Stimulated activated CD4-positive, alpha-beta T cell treated with anti-CD3 and anti-CD28 coated beads, TNF-alpha, amount 100 ng/mL, for 48 hours (primary cell): ENCODE results near the gene PACRG.
A peak's percentile ranks its signal among the peaks of the same experiment; 100 is the strongest.
"Not testable (repeated sequence)": the region's sequence is repeated elsewhere in the genome, so short reads cannot be mapped to it uniquely, and the experiment has no call there.

Experiments
- DNase-seq, 3 donors: peaks; one replicate each; pipeline ENCODE4 v3.0.0-alpha.2; 2020; ENCODE audit warnings: low read depth in 3 of 3

The PACRG gene

DNA sequence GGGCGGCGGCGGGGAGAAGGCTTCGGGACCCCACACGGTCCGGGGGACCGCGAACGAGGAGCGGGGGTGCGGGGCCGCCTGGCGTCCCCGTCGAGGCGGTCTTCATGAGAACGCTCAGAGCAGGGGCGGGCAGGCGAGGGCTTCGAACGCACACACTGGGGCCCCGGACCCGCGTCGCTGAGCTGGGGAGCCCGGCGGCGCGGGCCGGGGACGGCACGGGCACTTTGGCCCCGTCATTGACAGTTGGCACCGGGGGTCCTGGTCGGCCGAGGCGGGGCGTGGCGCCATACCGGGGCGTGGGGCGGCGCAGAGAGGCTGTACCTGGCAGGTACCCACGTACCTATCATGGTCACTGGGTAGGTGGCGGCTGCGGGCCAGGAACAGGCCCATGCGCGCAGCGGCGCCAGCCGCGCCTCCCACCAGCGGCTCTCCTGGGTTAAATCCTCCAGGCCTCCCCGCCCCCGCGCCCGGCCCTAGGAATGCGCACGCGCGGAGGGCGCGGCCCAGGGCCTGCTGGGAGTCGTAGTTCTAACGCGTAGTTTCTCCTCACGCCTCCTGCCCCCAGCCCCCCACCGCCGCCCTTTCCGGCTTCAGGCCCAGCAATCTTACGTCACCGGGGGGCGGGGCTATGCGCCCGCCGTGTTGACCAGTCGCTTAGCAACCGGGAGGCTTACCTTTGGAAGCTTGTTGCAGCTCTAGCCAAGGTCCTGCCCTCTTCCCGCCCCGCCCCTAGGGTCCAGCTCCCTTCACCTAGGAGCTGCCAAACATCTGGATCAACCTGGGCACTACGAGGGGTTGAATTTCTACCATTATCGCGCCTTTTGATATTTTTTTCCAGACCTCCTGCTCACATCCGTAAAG is at the start of gene PACRG, which contains the start of gene PRKN:
PACRG (plus strand) TSS at position 653 of the 861 bp plus-strand sequence.
PRKN (minus strand) TSS at position 445 of the 861 bp plus-strand sequence.
- DNase-seq, result peak; percentile 94 to 98 (median 95)

DNA sequence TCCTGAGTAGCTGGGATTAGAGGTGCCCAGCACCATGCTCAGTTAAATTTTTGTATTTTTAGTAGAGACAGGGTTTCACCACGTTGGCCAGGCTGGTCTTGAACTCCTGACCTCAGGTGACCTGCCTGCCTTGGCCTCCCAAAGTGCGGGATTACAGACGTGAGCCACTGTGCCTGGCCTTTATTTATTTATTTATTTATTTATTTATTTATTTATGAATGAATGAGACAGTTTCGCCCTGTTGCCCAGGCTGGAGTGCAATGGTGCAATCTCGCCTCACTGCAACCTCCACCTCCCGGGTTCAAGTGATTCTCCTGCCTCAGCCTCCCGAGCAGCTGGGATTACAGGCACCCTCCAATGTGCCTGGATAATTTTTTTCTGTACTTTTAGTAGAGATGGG is 48.9 kb upstream of the PACRG start:
- DNase-seq, result not testable (repeated sequence)

DNA sequence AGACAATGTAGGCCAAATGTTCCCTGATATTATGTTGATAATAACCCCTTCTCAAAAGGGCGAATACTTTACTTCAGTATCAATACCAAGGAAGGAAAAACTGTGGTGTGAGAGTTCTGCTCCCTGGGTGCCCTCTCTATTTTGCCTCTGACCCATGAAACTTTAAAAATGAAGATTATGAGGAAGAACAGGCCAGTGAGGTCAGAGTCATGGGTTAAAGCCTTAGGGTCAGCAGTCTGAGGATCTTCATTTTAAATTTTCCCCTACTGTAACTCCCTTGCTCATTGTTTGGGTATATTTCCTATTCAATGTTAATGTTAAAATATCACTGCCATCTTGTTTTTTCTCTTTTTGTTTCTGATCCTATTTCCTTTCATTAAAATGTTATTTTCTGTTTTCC is 48.1 kb upstream of the PACRG start:
- no peak for DNase-seq

DNA sequence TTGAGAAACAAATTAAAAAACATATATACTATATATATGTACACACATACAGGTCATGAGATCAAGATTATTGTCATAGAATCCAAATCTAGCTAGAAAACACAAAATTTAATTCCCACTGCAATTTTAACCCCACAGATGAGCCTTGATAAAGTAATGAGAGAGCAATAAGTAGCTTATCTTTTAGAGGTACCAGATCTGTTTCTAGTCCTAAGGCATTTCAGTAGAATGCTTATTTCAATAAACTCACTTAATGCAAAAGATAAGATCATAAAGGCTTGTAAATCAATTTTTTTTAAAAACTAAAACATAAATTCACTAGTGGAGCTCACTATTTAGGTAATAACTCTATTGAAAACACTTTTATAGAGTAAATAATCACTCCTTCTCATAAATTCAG is 47.4 kb upstream of the PACRG start:
- DNase-seq, result no peak

DNA sequence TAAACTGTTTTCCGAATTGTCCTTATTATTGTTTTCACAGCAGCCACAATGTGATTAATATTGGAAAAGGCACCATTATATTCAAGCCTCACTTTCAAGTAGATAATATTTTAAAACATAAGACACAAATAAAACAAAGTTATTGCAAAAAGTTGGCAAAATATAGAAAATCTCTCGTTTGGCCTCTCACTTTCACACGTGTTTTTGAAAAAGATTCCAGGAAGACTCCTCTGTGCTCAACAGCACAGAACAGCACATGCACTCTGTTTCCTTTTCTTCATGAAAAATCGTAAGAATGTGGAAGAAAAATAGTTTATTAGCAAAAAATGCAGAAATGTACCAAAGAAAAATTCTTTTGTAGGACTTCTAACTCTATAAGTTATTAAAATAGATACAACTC is 46.9 kb upstream of the PACRG start:
- no peak for DNase-seq

DNA sequence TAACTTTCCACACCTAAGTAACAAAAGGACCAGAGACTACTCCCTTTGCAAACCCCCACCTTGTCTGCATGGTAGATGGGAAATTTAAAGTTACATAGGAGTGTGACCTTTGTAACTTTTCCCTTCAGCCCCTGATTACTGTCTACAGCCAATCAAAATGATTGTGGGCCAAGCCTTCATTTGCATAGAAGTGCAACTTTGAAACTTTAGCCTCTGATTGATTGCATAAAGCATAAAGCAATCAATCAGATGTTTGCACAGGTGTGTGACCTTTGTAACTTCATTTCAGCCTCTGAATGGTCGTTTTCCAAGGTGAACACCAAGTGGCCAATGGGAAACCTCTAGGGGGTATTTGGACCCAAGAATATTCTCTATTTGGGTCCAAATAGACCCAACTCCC is 46.3 kb upstream of the PACRG start:
- no peak for DNase-seq

DNA sequence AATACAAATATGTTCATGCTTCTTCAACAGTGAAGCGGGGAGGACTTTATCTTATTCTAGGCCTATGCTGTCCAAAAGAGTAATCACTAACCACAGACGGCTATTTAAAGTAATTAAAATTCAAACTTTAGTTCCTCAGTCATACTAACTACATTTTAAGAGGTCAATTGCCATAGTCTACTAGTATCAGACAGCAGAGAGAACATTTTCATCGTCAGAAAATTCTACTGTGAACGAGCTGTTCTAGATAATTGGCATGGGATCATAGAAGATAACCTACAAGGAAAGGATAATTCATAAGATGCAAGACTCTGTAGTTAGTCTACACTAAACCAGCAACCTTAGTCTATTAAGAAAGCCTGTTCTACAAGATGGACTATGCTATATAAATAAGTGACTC is 44.6 kb upstream of the PACRG start:
- DNase-seq, result no peak

DNA sequence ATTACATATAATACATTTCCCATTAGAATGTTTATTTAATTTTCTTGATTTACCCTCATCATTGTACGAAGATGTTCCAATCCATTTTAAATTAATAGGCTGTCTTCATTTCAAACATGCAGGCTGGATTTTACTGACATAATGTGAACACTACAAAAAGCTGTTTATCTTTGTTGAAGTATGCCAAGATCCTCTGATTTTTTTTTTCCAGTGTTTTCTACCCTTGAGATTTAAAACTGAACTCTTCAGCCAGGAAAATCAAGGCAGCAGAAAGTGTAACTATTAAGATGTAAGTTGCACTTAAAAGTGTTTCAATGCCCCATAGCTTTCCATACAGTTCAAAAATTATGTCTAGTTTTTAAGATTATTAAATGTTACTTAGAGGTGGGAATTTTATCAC is 43.7 kb upstream of the PACRG start:
- no peak for DNase-seq

DNA sequence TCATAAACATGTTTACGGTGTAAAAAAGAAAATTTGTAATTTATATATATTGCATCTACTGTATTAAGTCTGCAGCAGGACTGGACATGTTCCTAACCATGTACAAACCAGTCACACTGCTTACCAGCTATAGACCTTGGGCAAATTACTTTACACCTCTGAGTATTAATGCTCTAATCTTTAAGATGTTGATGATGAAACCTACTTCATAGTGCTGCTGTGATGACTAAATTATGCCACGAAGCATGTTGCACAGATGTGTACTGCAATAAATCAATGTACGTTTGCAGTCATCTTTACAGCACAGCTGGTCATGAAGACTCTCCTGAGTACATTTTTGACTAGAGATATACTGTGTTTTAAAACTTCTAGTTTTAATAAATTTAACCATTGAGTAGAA is 42.8 kb upstream of the PACRG start:
- DNase-seq, result no peak

DNA sequence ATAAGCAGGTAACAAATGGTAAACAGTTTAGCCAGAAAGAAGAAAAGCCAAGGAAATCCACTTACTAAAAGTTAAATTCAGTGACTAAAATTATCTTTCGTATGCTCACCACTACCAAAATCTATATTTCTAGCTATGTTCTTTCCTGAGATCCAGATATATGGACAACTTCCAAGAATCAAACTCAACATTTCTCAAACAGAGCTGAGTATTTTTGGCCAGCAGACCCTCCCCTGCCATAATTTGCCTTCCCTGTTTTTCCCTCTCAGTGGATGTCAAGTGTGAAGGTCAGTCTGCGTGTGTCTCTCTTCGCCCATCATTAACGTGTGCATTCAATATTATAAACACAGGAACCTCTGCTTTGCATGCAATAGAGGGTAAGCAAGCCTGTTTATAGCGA is 42.2 kb upstream of the PACRG start:
- DNase-seq, result no peak

DNA sequence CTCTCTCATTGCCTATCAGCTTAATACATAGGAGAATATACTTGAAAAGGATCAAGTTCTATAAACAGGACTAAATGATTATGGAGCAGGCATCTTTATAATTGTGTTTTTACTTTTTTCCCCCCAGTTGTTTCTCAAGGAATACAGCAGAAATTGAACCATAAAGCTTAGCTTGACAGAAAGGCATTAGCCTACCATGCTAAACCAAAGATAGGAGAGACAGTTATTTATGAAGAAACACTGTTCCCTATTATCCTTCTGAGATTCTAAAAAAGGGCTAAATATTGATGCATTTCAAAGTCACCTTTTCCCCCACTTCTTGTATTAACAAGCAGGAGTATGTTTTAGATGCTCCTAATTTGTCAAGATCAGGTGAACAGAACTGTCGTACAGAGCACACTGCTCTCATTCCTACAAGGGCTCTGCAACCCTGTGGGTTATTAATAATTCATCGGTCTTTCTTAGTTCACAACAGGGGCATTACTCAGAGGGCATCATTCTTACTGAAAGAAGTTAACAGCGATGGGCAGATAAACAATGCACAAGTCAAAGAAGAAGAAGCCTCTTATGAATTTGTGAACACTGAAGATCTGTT is 38.9 kb upstream of the PACRG start:
- DNase-seq, result no peak

DNA sequence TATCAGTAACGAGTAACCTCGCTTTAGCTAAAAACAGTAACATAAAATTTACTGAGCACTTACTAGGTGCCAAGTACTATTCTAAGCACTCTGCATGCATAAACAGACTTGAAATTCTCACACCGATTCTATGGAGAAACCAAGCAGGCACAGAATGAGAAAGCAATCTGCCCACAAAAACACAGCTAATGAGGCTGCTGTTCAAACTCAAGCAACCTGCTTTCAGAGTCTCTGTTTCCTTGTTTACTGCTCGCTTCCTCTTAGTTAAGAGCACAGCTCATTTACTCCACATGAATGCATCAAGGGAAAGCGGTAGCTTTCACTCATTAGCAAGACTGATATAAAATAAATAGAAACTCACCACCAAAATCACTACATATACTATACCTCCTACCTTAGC is 37.6 kb upstream of the PACRG start:
- no peak for DNase-seq

DNA sequence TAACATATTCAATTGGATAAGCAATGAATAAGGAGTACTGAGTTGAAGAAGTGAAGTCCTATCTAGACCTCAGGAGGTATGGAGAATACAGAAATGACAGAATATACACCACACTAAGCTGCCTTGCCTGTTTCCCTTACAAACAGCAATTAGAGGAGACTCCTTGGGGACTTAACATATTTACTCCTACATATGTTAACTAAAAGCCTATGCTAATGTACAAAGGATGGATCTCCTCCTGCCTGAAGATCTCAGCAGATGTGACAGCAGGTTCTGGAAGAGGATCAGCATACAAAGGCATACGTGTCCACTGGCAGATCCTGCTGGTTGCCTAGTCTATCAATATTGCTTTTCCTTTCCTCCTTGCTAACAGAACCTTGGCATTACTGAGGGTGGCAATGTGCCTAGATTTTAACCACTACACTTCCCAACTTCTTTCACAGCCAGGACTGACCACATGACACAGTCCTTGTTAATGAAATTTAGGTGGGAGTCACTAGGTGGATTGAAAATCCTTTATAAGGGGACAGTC is 29.8 kb upstream of the PACRG start:
- DNase-seq, result no peak

DNA sequence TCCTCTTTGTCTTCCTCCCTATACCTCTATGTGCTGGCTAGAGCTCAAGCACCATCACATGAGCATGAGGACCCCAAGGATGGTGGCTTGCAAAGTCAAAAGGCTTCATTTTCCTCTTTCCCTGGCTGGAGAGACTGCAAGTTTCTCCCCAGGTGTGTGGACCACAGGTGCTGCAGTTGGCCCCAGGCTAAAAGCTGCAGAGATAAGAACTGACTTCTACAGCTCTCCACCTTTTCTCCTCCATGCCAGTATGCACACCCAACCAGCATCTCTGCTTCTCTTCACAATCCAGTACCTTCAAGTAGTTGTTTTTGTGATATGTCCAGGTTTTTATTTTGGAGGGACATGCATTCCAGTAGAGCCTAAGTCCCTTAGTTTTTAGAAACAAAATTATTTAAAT is 29.3 kb upstream of the PACRG start:
- no peak for DNase-seq

DNA sequence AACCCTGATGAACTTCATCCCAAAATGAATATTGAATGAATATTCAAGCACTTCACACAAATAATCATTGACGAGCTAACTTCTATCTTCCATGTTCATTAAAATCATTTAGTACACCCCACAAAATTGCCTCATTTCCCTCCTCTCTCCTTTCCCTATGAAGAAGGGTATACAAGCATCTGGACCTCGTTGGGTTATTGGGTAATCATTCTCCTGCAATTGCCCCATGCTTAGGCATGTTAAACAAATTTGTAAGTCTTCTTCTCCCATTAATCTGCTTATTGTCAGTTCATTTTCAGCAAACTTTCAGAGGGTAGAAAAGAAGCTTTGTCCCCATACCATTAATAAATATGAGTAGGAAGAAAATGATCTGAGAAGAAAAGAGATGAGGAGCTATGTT is 27.8 kb upstream of the PACRG start:
- no peak for DNase-seq

DNA sequence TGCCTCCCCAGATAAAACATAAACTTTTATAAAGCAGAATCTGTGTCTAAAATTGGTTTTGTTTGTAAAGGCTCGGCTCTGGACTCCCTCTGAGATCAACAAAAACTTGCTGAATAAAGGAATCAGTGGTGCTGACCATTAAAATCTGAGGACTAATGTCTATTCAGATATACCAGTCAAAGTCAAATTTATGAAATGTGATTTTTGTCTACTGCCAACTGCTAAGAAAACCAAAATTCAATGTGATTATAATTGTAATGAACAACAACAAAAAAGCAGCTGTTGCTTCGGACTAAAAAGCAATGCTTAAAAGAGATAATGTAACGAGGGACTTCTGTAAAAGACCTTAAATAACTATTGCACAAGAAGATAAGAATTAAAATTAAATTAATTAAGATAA is 26.8 kb upstream of the PACRG start:
- no peak for DNase-seq

DNA sequence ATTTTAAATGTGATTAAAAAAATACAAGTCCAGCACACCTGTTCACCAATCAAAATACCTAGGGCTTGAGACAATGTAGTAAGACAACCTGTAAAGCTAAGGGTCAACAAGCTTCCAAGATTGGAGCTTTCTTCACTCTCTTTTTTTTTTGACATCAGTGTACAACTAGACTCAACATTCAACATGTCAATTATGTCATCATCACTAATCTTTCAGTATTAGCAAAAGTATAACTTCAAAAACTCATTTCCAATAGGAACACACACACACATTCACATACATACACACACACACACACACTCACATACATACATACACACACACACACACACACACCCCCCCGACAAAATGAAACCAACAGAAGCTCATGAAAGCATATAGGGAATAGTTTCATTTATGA is 26.2 kb upstream of the PACRG start:
- DNase-seq, result no peak

DNA sequence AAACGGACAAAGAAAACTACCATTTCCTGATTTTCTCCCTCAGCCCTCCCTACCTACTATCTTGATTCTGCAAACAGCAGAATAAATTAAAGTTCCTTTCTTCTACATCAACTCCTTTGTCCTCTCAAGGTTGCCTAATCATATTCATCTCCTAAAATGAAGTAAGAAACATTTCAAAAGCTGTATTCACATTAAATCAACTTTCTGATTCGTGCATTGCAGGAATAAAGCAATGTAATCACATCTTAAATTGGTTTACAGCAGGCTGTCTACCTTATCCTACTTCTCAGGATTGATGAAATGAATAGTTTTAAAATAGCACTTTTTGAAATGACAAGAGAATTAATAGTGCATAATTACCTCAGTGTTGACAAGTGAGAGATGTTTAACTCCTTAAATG is 25.3 kb upstream of the PACRG start:
- DNase-seq, result no peak

DNA sequence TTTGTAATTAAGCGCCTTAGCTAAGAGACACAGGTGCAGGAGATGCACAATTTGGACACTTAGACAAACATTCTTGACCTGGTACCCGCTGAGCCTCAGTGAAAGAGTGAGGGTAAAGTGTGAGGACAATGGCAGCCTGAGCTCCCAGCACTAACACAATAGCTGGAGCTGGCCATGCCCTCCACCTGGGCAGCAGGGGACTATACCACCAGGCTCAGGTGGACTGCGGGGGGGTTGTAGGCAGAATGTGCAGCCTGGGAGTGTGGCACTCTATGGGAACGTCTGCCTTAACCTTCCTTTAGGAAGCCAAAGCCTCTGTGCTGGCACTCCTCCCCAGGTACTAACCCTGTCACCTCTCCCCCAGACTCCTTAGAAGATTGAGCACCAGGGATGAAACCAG is 23.8 kb upstream of the PACRG start:
- DNase-seq, result no peak

DNA sequence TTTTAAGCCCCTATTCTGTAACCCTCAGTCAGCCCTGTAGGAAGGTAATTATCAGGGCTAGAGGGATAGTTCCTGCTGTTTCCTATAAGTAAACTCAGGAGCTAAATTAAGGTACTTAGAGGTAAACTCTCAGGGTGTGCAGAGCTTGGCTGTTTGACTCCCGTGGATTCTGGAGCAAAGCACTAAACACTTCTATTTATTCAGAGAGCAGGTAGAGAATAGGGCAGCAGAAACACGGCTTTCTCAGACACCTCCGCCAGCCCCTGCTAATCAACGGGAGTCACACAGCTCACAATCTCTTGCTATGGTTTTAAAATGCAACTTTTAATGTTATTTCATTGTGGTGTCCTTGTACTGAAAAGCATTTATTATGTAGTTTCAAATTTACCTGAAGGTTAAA is 22.0 kb upstream of the PACRG start:
- DNase-seq, result no peak

DNA sequence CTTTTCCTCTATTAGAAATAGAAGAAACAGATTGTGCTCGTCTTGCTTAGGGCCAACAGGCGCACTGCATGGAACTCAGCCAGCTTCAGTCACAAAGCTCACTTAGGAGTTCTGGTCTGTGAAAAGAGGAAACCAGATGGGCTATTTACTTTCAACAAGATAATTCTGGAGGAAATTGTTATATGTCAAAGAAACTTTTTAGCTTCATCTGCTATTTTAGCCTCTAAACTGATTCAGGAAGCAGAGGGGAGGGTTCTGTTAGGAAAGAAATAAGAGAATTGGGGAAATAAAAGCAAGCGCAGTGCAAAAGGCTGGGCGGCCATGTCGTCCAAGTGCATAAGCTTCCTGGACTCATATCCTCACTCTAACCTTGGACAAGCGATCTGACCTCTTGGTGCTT is 21.5 kb upstream of the PACRG start:
- DNase-seq, result no peak

DNA sequence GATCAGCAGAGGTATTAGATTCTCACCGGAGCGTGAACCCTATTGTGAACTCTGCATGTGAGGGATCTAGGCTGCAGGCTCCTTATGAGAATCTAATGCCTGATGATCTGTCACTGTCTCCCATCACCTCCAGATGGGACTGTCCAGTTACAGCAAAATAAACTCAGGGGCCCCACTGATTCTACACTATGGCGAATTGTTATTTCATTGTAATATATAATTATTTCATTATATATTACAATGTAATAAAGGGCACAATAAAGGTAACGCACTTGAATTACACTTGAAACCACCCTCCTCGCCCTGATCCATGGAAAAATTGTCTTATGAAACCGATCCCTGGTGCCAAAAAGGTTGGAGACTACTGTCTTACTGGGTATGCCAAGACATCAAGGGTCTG is 18.8 kb upstream of the PACRG start:
- no peak for DNase-seq

DNA sequence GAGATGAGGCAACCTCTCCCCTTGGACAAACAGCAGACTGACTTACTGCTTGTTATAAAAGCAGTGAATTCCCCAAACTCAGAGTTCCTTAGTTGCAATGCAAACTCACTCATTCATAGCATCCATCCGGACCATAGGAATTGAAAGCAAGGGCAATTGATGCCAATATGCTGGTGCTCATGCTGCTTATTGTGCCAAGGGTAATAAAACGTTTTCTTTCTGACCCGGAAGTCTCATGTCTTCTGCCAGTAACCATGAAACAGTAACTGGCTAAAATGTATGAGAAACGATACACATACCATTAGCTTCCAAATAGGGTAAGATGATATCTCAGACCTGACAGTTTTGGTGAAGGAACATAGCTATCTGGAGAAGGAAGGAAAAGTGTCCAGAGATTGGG is 18.3 kb upstream of the PACRG start:
- DNase-seq, result no peak
